NCI-H2227 treated with DMSO at 0.1 percent for 48 hours (cell line): Measurements from ENCODE around the gene EFCAB8.

ENCODE experiments used
- DNase-seq: peaks from one replicate; lab custom pipeline; 2025; lab: John Stamatoyannopoulos, UW

Gene EFCAB8

DNA sequence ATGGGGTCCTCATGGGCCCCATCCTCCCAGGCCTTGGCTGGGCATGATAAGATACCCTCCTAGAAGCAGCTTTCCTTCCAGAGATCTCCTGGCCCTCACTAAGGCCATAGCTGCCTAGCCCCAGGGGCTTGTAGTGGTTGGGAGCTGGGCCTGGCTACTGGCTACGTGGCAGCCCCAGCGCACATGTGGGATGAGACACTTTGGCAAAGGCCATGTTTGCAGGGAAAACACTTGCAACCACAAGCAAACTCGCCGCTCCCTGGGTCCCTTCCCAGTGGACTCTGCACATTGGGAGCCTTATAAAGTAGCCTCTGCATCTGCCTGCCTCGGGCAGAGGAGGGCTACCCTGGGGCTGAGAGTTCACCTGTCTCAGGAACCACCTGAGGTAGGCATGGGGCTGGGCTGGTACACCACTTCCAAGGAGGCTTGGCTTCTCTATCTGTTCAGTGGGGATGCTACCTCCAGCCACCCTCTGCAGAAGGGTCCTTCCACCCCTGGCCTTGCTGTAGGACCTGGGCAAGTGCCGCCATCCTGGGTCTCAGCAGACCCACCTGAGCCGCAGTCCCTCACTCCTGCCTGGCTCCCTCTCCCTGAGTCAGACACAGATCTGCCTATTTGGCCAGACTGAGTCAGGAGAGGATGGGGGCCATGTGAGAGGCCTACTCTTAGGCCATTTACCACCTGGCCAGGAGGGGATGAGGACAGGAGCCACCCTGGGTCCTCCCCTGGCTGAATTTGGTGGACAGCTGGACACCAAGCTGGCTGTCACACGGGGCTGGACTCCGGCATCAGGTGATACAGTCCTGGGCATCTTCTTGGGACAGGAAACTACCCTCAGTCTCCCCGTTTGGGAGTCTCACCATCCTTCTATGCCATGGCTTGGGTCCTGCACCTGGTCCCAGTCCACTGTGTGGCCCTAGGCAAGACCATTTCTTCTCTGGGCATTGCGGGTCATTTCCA, 148.9 kb downstream of the EFCAB8 start, which contains the start of gene BPIFB2:
Gene BPIFB2, plus strand, starts transcription at position 329 of the 960 bp plus-strand sequence. CDS start 871 bp downstream, outside the sequence.
- DNase-seq, result no peak

DNA sequence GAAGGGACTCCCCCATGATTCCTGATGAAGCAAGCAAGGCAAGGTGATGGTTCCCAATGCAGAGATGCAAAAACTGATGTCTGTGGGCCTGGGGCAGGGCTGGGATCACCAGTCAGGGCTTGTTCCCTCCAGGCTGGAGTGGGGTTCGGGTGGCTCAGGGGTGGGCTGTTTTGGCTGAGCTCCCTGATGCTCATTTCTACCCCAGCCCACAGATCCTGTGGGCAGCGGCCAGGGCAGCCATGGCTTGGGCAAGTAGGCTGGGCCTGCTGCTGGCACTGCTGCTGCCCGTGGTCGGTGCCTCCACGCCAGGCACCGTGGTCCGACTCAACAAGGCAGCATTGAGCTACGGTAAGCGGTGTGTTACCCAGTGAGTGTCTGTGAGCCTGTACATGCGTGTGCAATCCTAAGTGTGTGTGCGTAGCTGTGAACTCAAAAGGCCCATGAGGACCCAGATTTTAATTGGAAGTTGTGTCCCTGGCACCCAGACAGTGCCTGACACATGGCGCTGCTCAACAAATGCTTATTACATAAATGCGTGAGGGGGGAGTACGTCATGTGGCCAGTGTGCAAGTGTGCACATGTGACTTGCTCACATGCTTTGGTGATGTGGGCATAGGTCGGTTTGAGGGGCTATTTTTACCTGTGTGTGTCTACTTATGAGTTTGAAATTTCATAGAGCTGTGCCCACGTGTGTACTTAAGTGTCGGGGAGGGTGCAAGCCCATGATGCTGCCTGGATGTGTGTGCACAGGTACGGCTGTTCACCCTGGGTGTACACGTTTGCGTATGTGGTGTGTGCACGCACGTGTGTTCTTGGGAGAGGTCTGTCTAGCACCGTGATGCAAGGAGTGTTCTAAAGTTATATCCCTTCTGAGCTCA, 149.9 kb downstream of the EFCAB8 start:
- no peak for DNase-seq

DNA sequence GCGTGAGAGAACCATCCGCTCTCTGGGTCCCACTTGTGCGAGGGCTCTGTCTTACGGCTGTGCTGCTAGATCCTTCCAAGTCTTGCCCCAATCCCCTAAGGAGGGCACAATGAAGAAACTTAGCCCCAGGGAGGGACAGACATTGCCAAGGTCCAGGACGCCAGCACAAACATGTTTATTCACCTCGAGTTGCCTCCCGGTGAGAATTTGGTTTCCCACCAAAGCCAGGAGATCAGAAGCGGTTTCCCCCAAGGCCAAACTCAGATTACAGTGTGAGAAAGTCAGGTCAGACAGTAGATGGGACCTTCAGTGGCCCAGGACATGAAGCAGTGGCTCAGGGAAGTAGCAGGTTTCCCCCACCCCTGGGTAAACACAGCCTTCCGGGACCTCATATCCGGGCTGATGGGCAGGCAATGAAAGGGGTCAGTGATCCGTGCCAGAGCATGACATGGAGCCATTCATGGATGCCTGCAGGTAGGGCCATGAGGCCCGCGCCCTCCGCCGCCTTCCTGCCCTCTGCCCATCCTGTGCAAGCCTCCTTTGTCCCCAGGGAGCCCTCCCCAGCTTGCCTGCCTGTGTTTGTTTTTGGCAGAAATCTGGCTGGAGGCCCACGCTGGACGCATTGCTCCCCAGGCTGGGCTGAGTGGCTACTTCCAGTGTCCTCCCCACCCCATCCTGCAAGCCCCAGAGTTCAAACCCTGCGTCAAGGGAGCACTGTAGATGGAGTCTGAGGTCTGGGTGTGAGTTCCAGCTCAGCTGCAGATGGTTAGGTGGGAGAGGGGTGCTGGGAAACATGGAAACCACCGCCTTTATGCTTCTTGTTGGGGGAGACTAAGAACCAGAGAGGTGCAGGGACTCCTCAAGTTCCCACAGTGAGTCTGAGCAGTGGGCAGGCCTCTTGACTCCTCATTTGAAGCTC, 150.8 kb downstream of the EFCAB8 start:
- no peak for DNase-seq

DNA sequence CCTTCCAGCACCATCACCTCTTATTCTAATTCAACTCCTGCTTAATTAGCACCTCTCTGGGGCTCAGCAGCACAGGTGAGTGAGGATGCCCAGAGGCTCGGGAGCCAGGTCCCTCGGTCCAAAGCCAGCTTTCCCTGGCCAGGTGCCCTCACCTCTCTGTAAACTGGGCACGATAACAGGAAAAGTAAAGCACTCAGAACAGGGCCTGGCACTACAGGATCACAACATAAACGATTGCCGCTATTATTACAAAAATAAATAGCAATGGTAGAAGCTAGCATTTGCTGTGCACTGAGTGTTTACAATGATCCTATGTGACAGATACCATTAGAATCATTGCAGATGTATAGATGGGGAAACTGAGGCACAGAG, 151.4 kb downstream of the EFCAB8 start:
- DNase-seq, result no peak

DNA sequence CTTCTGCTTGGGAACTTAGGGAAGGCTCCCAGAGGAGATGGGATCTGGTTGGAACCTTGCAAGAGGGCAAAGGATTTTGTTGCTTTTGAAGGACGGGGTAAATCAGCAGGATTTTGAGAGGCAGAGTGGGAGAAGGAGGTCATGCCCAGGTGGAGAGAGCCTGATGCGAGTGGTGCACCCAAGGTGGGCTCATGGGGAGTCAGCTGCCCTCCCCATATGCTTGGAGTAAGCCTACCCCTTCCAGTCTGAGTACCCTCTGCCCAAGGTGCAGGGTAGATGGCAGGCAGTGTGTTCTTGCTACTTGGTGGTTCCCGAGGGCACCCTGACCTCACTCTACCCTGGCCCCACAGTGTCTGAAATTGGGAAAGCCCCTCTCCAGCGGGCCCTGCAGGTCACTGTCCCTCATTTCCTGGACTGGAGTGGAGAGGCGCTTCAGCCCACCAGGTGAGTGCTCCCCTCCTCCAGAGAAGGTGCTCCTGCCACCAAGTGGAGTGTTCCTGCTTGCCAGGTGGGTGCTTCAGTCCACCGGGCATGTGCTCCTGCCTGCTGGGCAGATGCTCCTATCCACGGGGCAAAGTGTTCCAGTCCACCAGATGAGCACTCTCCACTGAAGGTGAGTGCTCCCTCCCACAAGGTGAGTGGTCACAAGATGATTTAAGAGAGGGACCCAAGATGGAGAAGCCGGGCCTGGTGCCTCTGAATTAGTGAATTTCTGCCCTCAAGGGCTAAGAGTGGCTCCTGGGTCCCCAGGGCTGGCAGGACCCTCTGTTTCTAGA, 152.1 kb downstream of the EFCAB8 start:
- no peak for DNase-seq
